Nucleus accumbens (tissue), 56 donors: ENCODE results near the gene PGAP6.

Experiments used
- DNase-seq, 56 donors: peaks; one replicate each; lab custom pipeline; 2025; lab: John Stamatoyannopoulos, UW

The PGAP6 gene

DNA sequence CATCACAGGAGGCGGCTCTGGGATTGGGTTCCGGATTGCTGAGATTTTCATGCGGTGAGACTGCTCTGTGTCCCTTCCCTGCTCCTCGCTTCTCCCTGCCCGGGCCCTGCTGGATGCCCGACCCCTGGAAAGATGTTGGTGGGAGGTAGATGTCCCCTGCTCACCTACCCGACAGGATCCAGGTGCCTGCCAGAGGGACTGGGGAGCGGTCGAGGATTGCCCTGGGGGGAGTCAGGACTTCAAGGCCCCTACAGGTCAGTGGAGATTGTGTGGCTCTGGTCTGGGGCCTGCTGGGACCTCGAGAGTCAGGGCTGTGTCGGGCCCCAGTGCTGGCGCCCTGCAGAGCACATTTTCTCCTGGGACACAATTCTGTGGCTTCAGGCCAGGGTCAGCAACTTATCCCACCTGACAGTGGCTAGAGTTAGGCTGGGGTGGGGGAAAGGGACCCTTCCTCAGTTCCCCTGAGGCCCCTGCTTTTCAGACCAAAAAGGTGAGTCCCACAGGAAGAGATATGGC is 23.3 kb upstream of the PGAP6 start:
- DNase-seq: no peak

DNA sequence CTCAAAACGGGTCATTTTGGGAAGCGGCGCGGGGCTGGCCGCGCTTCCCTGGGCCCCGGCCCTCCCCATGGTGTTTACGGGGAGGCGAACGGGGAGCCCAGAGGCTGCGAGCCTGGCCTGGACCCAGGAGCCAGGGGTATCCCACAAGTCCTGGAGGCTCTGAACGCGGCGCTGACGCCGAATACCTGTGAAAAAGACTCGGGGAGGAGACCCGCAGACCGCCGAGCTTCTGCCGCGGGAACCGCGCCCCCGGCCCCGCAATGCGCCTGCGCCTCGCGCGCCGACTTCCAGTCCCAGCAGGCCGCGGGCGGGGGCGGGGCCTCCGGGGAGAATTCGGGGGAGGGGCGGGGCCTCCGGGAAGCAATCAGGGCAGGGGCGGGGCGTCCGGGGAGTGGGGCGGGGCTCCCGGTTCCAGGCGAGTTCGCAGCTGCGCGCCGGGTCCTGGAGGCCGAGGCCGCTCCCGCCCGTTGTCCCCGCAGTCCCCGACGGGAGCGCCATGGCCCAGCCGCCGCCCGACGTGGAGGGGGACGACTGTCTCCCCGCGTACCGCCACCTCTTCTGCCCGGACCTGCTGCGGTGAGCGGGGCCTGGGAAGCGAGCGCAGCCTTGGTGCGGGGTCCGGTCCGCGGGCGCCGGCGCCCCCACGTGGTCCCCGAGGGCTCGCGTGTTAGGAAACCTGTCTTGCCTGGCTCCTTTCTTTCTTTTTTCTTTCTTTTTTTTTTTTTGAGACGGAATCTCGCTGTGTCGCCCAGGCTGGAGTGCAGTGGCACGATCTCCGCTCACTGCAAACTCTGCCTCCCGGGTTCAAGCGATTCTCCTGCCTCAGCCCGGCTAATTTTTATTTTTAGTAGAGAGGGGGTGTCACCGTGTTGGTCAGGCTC is 19.9 kb upstream of the PGAP6 start, which contains the start of gene DECR2:
DECR2 (plus strand) TSS at position 418 of the 881 bp plus-strand sequence; CDS start at position 497, 79 bp downstream.
- peak in 55 of 56 donors; percentile 65 to 98 (median 93) for DNase-seq

DNA sequence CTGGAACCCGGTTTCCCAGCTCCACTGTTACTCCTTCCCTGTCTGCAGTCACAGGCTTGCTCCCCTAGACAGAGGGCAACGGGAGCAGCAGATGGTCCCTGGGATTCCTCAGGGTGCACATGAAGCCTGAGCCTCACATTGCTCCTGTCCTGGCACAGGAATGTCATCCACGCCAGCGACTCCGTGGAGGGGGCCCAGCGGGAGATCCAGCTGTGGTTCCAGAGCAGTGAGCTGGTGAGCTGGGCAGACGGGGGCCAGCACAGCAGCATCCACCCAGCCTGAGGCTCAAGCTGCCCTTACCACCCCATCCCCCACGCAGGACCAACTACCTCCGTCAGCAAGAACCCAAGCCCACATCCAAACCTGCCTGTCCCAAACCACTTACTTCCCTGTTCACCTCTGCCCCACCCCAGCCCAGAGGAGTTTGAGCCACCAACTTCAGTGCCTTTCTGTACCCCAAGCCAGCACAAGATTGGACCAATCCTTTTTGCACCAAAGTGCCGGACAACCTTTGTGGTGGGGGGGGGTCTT is 18.3 kb upstream of the PGAP6 start:
- DNase-seq: no peak

DNA sequence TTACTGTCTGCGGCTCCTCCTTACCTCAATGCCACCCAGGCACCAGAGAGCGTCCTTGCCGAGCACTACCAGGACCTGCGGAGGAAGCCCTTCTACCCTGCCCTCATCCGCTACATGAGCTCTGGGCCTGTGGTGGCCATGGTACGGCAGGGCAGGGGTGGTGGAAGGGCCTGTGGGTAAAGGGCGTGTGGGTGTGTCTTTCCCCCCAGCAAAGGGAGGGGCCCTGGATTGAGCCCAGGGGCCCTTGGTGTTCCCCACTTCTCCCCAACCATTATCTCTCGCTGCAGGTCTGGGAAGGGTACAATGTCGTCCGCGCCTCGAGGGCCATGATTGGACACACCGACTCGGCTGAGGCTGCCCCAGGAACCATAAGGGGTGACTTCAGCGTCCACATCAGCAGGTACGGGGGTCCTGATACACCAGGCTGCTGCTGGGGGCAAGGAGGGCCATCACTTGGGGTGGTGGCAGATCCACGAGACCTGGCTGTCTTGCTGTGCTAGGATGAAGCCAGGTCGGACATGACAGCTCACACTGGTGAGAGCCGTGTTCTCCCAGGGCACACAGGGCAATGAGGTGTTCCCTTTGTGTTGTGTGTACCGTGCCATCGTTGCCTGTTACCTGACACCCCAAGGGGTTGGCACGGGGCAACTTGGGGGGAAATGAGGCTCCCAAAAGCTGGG is 17.7 kb upstream of the PGAP6 start:
- DNase-seq: no peak

DNA sequence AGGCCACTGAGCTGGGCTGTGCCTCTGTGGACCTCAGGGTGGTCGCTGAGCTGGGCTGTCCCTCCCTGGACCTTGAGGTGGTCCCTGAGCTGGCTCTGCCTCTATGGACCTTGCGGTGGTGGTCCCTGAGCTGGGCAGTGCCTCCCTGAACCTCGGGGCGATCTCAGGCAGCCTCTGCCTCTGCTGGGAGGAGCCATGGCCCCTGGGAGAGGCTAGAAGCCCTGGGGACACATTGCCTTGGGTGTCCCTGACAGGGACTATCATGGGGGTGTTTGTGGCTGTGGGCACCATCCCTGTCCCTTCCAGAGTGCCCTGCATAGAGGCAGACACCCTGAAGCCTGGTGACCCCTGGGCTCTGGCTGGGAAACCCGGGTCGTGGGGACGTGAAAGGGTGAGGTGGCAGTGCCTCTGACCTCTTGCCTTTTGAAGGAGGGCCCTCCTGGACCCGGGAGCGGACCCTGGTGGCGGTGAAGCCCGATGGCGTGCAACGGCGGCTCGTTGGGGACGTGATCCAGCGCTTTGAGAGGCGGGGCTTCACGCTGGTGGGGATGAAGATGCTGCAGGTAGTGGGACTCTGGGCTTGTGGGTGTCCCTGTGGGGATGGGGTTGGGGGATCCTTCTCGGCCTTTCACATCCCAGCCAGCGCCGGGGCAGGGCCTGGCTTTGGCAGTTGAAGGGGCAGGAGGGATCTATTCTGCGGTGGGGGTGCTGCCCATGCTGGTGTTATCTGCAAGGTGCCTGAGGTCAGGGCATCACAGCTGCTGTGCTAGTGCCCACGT is 17.0 kb upstream of the PGAP6 start:
- no peak for DNase-seq

DNA sequence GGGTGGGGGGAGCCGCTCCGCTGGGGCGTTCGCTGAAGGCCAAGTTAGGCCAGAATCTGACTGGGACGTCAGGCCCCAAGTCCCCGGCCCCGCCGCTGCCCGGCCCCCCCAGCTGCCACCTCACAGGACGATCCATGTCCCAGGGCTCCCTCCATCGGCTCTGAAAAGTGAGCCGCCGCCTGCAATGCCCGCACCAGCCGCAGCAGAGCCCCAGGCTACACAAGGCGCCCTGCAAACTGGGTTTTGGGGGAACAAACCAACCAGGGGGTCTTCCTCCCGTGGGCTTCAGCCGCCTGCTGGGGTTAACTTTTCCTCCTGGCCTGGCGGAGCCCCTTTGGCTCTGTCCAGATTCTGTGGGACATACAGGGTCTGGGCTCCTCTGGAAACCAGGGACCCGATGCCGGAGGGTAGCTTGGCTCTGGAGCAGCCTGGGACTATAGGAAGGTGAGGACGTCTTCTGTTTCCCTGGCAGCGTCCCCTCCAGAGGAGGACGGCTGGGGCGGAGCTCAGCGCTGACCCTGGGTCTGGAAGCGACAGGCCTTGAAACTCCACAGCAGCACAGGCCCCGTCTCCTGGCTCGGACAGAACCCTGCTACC is 16.1 kb upstream of the PGAP6 start:
- DNase-seq: peak in 45 of 56 donors; percentile 12 to 78 (median 34)

DNA sequence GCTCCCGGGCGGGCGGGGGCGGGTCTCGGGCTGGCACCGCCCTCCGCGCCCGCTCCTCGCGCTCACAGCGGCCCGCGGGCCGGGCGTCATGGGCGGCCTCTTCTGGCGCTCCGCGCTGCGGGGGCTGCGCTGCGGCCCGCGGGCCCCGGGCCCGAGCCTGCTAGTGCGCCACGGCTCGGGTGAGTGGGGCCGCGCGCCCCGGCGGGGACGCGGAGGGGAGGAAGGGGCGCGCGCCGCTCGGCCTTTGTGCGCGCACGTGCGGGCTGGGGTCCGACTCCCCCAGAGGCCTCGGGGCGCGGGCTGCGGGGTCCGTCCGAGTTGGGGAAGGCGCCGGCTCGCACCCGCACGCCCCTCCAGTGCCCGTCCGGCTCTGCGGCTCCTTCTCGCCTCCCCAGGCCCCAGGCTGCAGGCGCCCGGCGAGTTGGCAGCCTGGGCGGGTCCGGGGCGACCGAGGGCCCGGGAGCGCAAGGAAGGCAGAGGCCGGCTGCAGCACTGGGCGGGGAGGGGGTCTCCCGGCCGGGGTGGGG is 15.4 kb upstream of the PGAP6 start, which contains the start of gene NME4:
NME4 (plus strand) TSS at position 65 of the 527 bp plus-strand sequence; CDS start at position 89, 24 bp downstream.
- peak in 4 of 56 donors; percentile 19 to 42 (median 22) for DNase-seq

DNA sequence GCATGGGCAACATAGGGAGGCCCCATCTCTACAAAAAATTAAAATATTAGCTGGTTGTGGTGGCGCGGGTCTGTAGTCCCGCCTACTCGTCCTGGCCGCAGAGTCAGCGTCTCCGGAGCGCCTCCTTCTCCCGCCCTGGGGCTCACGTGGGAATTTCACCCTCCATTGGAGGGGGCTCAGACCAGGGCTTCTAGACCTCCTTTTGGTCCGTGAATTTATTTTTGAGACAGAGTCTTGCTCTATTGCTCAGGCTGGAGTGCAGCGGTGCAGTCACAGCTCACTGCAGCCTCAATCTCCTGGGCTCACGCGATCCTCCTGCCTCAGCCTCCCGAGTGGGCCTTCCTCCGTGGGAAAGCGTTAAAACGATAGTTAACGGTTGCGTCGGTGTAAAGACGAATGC is 14.8 kb upstream of the PGAP6 start:
- peak in 24 of 56 donors; percentile 2 to 64 (median 30) for DNase-seq

DNA sequence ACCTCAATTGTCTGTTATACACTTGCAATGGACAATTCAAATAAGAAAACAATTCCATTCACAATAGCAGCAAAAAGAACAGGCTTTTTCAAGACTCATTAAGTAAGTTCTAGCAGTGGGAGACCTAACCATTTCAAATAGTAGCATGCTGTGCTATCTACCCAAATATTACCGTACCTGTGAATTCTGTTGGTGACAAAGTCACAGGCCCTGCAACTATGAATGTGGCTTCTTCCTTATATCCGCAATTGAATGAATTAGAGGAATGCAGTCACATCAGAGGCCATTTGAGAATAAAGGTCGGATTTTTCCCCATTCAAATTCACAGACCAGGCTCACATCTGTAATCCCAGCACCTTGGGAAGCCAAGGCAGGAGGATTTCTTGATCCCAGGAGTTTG is 14.4 kb upstream of the PGAP6 start:
- DNase-seq: no peak

DNA sequence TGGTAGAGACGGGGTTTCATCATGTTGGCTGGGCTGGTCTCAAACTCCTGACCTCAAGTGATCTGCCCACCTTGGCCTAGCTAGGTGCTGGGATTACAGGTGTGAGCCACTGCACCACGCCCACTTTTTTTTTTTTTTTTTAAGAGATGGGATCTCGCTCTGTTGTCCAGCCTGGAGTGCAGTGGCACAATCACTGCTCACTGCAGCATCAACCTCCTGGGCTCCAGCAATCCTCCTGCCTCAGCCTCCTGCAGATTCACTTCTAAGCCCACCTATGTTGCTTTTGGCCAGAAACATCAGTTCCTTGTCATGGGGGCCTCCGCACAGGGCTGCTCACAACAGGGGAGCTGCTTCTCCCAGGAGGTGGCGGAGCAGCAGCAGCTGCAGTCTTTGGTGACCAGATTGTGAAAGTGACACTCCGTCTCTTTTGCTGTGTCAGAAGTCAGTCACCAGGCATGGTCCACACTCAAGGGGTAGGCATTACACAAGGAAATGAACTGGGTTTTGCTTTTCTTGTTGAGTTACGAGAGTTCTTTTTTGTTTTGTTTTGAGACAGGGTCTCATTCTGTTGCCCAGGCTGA is 10.8 kb upstream of the PGAP6 start:
- DNase-seq: no peak

DNA sequence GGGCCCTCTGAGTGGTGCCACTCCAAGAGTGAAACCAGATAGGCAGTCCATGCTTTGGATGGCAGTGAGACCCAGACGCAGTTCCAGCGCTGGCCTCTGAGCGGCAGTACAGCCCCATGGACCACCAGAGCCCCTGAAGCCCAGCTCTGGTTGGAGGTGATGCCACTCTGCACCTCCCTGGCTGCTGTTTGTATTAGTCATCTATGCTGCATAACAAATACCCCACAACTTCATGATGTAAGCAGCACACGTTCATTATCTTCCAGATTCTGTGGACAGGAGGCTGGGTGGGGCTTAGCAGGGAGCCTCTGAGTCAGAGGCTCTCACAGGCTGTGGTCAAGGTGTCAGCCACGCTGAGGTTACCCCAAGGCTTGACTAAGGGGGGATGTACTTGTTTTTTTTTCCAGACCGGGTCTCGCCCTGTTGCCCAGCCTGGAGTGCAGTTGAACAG is 10.1 kb upstream of the PGAP6 start:
- DNase-seq: peak in 37 of 56 donors; percentile 1 to 66 (median 34)

DNA sequence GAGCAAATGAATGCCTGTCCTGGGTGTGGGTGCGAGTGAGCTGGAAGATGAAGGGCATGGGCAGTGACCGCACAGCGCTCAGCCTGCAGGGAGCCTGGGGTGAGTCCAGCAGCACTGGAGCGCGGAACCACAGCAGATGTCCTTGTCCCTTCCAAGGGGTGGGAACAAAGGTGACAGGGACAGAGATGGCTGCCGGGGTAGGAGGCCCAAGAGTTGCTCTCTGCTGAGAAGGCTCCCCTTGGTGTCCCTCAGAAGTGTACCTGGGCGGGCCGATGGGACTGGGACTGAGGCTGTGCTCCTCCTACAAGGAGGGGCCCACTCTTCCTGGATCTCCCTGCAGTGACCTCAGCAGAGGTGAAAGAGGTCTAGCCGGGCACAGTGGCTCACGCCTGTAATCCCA is 7.6 kb upstream of the PGAP6 start:
- no peak for DNase-seq

DNA sequence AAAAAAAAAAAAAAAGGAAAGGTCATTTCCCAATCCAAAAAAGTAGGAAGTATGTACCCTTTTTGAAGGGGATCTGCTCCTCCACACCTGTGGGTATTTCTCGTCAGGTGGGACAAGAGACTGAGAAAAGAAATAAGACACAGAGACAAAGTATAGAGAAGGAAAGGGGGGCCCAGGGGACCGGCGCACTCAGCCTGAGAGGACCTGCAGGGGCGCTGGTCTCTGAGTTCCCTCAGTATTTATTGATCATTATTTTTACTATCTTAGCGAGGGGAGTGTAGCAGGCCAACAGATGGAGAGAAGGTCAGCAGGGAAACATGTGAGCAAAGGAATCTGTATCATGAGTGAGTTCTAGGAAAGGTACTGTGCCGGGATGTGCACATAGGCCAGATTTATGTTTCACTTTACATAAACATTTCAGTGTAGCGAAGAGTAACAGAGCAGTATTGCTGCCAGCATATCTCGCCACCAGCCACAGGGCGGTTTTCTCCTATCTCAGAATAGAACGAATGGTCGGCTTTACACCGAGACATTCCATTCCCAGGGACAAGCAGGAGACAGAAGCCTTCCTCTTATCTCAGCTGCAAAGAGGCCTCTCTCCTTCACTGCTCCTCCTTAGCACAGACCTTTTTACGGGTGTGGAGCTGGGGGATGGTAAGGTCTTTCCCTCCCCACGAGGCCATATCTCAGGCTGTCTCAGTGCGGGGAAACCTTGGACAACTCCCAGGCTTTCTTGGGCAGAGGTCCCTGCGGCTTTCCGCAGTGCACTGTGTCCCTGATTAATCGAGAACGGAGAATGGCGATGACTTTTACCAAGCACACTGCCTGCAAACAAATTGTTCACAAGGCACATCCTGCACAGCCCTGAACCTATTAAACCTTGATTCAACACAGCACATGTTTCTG is 6.2 kb upstream of the PGAP6 start:
- DNase-seq: peak in 2 of 56 donors; percentile 15 to 25

DNA sequence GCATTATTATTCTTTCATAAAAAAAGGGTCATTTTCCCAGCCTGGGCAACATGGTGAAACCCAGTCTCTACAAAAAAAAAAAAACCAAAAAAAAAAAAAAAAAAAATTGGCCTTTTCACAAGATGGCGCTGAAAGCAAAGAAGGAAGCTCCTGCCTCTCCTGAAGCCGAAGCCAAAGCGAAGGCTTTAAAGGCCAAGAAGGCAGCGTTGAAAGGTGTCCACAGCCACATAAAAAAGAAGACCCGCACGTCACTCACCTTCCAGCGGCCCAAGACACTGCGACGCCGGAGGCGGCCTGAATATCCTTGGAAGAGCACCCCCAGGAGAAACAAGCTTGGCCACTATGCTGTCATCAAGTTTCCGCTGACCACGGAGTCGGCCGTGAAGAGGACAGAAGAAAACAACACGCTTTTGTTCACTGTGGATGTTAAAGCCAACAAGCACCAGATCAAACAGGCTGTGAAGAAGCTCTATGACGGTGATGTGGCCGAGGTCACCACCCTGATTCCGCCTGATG is 4.9 kb upstream of the PGAP6 start:
- peak in 34 of 56 donors; percentile 4 to 76 (median 36) for DNase-seq

DNA sequence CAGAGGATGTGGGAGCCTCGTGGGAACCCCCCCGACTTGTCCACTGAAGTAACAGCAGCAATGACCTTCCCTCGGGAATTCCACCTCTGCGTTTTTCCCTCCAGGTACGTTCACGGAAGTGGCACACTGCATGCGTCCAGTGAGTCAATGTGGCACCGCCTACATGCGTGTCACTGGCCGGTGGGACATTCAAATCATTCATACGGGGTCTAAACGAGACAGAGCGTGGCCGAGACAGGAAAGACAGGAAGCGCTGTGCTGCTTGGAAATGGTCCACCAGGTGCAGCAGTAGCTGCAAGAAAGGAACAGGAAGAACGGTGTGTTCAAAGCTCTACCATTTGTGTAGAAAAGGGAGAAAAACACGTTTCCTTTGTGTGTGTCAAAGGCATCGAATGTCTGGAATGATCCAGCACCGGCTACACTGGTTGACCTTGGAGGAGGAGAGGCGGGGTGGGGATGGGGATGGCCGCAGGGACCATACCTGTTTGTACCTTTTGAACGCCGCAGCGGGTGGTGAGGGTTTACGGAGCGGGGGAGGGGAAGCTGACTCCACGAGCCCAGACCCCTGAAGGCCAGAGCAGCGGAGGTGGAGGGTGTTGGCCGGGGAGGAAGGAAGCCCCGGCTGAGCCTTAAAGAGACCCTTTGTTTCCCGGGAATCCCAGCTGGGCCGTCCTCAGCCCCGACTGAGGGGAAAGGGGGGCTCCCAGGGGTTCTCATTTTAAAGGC is 1.7 kb upstream of the PGAP6 start:
- DNase-seq: no peak

DNA sequence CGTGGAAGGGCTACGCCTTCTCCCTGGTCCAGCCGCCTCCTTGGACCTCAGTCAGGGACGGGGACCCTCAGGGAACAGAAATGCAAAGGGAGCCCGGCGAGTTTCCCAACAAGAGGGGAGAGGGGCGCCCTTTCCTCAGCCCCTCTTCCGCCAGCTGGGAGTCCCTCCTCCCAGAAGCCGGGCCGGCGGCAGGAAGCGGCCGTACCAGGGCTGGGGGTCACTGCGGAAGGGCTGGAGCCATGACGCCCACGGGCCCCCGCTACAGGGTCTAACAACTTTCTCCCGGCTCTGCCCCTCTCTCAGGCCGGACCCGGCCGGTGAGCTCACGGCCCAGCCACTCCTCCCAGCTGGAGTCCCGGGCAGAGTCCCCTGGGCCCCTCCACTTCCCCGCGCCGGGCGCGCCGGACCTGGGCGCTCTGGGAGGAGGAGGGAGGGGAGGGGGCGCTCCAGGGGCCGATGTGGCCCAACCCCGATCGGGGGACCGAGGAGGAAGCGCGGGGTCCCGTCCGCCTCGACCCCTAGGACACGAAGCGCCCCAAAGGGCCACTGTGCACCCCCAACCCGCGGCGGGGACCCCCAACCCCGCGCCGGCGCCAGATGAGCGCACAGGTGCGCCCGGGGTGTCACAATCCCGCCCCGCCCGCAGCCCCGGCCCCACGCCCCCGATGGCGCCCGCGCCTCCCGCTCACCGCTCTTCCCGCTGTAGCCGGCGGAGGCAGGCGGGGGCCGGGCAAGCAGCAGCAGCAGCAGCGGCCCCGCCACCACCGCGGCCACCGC is 578 bp downstream of the PGAP6 start:
- DNase-seq: peak in 5 of 56 donors; percentile 30 to 70 (median 48)

DNA sequence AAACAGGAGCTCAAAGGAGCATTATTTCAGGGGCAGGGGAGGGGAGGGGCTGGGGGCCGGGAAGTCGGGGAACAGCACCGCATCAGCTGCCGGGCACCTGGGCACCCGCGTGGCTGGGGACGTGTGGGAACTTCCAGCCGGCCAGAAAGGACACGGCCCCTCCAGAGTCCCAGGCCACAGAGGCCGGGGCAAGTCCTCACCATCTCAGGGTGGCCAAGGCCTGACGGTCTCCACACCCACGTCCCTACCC is 1.1 kb downstream of the PGAP6 start:
- DNase-seq: no peak
